Measurements from ENCODE around the gene MYH9. TPM values are rescaled to one million over a fixed set of nuclear protein-coding genes. Genes with fewer than 3 reads are reported as not detected.

Gene MYH9
- polyA plus RNA-seq, 1 of the 3 experiments (the other 2 are of a cell fraction), result 303 TPM

- Histone ChIP-seq H3K4me2 (no peak overlapping the region), H3K4me1 (ENCODE audit: control insufficient read depth in 1 of 2, insufficient read depth in 2 of 2, low read depth in 1 of 2, low read length in 1 of 2) (peaks cover 2 to 37% of the 10 kb centered on the region in 2 experiments; a peak in 3 of 4 replicates), H3F3A (replicated peaks; ENCODE audit: insufficient read depth) (peaks cover 42% of the 10 kb centered on the region), H3K36me3 (replicated peaks in 1 of 2; ENCODE audit: control insufficient read depth in 1 of 2, insufficient read depth in 2 of 2, low read length in 1 of 2) (peaks cover 5 to 48% of the 10 kb centered on the region in 2 experiments), H3K4me3 (ENCODE audit: low read depth in 2 of 2, low read length in 1 of 2) (no peak overlapping the region), H3K27ac (ENCODE audit: low read depth in 2 of 2, low read length in 1 of 2) (peak overlapping the region in 1 of 2 experiments; percentile 51; a peak in 2 of 4 replicates), H3K9ac (no peak overlapping the region), H3K27me3 (ENCODE audit: insufficient read depth) (no peaks in the 10 kb centered on the region), H3K79me2 (ENCODE audit: insufficient read depth) (peaks cover 100% of the 10 kb centered on the region), H3K9me3 (no peaks in the 10 kb centered on the region), H3K9me2 (no peaks in the 10 kb centered on the region), H2AFZ (ENCODE audit: low read depth) (no peak overlapping the region), H4K20me1 (ENCODE audit: insufficient read depth) (peaks cover 100% of the 10 kb centered on the region)
- ChIA-PET CTCF (interaction anchor here (1.2 to 1.9 kb wide), 2 partner anchors 10 to 92 kb away, joined by 3 to 5 read pairs; no protein-coding TSS in a partner anchor), POLR2A (interaction anchor here (1.0 kb wide), 1 partner anchor 17 kb away, joined by 3 read pairs; no protein-coding TSS in a partner anchor)
- no peak for DNase-seq
- TF ChIP-seq SIN3A (IDR thresholded peaks at IDR 0.05; ENCODE audit: borderline replicate concordance, low read depth, low read length) (no peak), MEF2A (IDR thresholded peaks at IDR 0.05; ENCODE audit: borderline replicate concordance, low read depth) (no peak), EP300 (IDR thresholded peaks at IDR 0.05; ENCODE audit: borderline replicate concordance in 1 of 2, low read depth in 1 of 2, low read length in 1 of 2) (no peak), RXRA (IDR thresholded peaks at IDR 0.05; ENCODE audit: borderline replicate concordance, low read depth) (no peak), JUND (IDR thresholded peaks at IDR 0.05) (no peak), FOSL2 (IDR thresholded peaks at IDR 0.05; ENCODE audit: borderline replicate concordance, low read depth) (no peak), GABPA (IDR thresholded peaks at IDR 0.05; ENCODE audit: low read depth) (no peak), NFIC (IDR thresholded peaks at IDR 0.05; ENCODE audit: borderline replicate concordance) (no peak), POLR2AphosphoS5 (IDR thresholded peaks at IDR 0.05; ENCODE audit: low read depth, low read length) (no peak), FOXJ3 (CRISPR knock-in tag; IDR thresholded peaks at IDR 0.05) (no peak), TCF12 (IDR thresholded peaks at IDR 0.05) (no peak), YY1 (IDR thresholded peaks at IDR 0.05; ENCODE audit: low read depth) (no peak), EZH2phosphoT487 (IDR thresholded peaks at IDR 0.05; ENCODE audit: borderline replicate concordance, low read depth) (no peak), GATA2 (CRISPR knock-in tag; IDR thresholded peaks at IDR 0.05) (no peak), MAX (IDR thresholded peaks at IDR 0.05; ENCODE audit: low read depth) (no peak), TAF1 (IDR thresholded peaks at IDR 0.05; ENCODE audit: borderline replicate concordance, low read depth, low read length) (no peak), ELF1 (IDR thresholded peaks at IDR 0.05) (no peak)
- TF ChIP-seq, protein P1, sequence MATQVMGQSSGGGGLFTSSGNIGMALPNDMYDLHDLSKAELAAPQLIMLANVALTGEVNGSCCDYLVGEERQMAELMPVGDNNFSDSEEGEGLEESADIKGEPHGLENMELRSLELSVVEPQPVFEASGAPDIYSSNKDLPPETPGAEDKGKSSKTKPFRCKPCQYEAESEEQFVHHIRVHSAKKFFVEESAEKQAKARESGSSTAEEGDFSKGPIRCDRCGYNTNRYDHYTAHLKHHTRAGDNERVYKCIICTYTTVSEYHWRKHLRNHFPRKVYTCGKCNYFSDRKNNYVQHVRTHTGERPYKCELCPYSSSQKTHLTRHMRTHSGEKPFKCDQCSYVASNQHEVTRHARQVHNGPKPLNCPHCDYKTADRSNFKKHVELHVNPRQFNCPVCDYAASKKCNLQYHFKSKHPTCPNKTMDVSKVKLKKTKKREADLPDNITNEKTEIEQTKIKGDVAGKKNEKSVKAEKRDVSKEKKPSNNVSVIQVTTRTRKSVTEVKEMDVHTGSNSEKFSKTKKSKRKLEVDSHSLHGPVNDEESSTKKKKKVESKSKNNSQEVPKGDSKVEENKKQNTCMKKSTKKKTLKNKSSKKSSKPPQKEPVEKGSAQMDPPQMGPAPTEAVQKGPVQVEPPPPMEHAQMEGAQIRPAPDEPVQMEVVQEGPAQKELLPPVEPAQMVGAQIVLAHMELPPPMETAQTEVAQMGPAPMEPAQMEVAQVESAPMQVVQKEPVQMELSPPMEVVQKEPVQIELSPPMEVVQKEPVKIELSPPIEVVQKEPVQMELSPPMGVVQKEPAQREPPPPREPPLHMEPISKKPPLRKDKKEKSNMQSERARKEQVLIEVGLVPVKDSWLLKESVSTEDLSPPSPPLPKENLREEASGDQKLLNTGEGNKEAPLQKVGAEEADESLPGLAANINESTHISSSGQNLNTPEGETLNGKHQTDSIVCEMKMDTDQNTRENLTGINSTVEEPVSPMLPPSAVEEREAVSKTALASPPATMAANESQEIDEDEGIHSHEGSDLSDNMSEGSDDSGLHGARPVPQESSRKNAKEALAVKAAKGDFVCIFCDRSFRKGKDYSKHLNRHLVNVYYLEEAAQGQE (IDR thresholded peaks at IDR 0.05; ENCODE audit: low read depth, low read length), result no peak
- TF ChIP-seq, protein P2, sequence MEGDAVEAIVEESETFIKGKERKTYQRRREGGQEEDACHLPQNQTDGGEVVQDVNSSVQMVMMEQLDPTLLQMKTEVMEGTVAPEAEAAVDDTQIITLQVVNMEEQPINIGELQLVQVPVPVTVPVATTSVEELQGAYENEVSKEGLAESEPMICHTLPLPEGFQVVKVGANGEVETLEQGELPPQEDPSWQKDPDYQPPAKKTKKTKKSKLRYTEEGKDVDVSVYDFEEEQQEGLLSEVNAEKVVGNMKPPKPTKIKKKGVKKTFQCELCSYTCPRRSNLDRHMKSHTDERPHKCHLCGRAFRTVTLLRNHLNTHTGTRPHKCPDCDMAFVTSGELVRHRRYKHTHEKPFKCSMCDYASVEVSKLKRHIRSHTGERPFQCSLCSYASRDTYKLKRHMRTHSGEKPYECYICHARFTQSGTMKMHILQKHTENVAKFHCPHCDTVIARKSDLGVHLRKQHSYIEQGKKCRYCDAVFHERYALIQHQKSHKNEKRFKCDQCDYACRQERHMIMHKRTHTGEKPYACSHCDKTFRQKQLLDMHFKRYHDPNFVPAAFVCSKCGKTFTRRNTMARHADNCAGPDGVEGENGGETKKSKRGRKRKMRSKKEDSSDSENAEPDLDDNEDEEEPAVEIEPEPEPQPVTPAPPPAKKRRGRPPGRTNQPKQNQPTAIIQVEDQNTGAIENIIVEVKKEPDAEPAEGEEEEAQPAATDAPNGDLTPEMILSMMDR (IDR thresholded peaks at IDR 0.05), result no peak
- TF ChIP-seq, protein P3, sequence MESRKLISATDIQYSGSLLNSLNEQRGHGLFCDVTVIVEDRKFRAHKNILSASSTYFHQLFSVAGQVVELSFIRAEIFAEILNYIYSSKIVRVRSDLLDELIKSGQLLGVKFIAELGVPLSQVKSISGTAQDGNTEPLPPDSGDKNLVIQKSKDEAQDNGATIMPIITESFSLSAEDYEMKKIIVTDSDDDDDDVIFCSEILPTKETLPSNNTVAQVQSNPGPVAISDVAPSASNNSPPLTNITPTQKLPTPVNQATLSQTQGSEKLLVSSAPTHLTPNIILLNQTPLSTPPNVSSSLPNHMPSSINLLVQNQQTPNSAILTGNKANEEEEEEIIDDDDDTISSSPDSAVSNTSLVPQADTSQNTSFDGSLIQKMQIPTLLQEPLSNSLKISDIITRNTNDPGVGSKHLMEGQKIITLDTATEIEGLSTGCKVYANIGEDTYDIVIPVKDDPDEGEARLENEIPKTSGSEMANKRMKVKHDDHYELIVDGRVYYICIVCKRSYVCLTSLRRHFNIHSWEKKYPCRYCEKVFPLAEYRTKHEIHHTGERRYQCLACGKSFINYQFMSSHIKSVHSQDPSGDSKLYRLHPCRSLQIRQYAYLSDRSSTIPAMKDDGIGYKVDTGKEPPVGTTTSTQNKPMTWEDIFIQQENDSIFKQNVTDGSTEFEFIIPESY (IDR thresholded peaks at IDR 0.05; ENCODE audit: borderline replicate concordance, low read depth), result no peak
- WGBS (ENCODE audit: low lambda C conversion rate), result 92% methylated on average over 14 of the region's 14 CpGs
Observed at GRCh38 chr22:36378080-36378868, 9.5 kb downstream of the MYH9 start.

All from SK-N-SH (cell line).